GM12864 (cell line): ENCODE data around the gene CERK.
"Not testable (repeated sequence)": the region's sequence is repeated elsewhere in the genome, so short reads cannot be mapped to it uniquely, and the experiment has no call there.

ENCODE experiments used
- DNase-seq: peaks from one replicate; pipeline ENCODE4 v3.0.0-alpha.2; 2011; ENCODE audit warnings: low read depth
- H3K4me3 ChIP-seq: 2 replicates; pipeline ENCODE4 v1.5.1; 2011; ENCODE audit warnings: mild to moderate bottlenecking, low read depth, low read length, control low read depth
- TF ChIP-seq, protein P1 (sequence below): IDR thresholded peaks from 2 replicates; pipeline ENCODE4 v1.5.1; 2011; ENCODE audit warnings: low read depth, mild to moderate bottlenecking, moderate library complexity, low read length, control low read depth, inconsistent platforms; ENCODE audit errors: missing control alignments

The CERK gene

DNA sequence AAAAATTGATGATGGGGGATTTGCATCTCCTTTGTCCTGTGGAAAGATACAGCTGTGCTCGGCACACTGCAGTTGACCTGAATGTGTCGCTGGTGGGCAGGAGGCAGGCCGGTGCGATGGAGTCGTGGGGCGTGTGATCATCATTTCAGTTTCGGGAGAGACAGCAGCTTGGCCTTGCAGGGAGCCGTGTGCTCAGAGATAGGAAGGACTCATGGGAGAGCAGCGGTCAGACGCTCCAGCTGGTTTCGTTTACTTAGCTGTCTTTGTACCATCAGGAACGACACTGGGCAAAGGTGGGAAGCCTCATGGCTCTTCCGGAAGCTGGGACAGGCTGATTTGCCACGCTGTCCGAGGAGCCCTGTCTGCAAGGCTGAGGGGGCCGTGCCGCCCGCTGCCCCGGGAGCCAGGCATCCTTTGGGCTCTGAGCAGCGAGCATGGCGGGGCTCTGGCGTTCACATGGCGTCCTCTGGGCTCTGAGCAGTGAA, 85.2 kb downstream of the CERK start:
- H3K4me3 ChIP-seq: no peak overlapping the region
- DNase-seq: no peak
- TF ChIP-seq, protein P1, sequence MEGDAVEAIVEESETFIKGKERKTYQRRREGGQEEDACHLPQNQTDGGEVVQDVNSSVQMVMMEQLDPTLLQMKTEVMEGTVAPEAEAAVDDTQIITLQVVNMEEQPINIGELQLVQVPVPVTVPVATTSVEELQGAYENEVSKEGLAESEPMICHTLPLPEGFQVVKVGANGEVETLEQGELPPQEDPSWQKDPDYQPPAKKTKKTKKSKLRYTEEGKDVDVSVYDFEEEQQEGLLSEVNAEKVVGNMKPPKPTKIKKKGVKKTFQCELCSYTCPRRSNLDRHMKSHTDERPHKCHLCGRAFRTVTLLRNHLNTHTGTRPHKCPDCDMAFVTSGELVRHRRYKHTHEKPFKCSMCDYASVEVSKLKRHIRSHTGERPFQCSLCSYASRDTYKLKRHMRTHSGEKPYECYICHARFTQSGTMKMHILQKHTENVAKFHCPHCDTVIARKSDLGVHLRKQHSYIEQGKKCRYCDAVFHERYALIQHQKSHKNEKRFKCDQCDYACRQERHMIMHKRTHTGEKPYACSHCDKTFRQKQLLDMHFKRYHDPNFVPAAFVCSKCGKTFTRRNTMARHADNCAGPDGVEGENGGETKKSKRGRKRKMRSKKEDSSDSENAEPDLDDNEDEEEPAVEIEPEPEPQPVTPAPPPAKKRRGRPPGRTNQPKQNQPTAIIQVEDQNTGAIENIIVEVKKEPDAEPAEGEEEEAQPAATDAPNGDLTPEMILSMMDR: no peak

DNA sequence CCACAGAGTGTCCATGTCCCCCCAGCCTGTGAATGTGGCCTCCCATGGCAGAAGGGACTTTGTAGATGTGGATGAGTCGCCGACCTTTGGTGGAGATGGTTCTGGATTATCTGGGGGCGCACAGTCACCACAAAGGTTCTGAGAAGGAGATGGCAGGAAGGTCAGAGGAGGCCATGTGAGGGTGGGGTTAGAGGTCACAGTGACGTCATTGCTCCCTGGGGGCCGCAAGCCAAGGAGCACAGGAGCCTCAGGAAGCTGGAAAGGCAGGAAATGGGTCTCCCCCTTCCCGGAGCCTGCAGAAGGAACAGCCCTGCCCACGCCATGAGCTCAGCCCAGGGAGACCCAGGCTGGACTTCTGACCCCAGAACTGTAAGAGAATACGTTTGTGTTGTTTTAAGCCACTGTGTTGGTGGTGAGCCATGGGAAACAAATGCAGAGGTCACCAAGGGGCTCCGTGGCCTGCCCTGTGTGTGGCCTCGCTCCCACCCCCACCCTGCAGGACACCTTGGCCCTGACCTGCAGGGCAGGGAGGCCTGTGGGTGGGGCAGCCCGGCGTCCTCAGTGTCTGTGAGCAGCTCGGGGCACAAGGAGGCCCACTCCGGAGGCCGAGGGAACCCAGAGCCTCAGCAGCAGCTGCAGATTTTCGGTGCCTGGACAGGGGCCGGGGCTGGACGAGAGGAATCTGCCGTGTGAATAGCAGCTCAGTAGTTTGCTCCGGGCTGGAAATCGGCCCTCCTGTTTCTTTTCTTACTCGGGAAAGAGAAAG, 85.8 kb downstream of the CERK start:
- H3K4me3 ChIP-seq: no peak overlapping the region
- DNase-seq: no peak
- TF ChIP-seq, protein P1: no peak

DNA sequence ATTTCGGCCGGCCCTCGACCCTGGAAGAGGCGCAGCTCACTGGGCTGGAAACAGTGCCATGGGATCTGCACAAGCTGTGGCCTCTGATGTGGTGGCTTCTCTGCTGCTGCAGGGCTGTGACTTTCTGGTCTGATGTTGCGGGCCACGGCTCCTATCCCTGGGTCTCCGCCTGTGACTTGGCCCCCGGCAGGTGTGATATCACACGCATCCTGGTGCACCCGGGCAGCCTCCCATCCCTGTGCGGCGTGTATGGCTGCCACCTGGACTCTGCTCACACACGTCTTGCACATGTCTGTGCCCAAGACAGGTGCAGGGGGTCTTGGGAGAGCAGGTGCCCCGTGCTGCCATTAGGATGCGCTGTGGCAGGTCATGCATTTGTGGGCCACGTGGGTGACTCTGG, 86.7 kb downstream of the CERK start:
- TF ChIP-seq, protein P1: no peak
- no peak for DNase-seq
- H3K4me3 ChIP-seq: no peak overlapping the region

DNA sequence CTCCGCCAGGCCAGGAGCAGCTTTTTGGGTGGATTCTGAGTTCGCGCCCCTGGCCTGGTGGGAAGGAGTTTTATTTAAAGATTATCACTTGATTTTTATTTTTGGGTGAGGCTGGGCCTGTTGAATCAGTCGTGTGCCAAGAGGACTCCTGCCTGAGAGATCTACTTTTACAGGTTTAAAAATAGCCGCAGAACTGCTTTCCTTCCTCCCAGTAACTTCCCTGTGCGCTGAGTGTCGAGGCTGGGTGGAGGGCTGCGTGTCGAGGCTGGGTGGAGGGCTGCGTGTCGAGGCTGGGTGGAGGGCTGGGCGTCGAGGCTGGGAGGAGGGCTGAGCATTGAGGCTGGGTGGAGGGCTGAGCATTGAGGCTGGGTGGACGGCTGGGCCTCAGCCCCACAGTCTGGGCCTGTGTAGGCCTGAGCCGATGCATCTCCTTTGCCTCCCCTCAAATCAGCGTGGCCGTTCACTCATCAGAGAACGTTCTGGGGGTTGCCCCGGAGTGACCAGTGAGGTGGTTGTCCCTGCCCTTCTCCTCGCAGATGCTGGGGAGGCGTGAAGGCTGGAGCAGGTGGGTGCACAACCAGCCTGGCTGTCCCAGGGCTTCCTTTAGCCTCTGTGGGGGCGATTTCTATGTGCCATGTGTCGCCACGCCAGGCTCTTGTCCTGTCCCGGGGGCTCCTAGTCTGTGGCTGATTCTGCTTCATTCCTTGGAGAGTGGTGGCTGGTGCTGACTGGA, 87.8 kb downstream of the CERK start:
- DNase-seq: no peak
- TF ChIP-seq, protein P1: no peak
- no peak overlapping the region for H3K4me3 ChIP-seq

DNA sequence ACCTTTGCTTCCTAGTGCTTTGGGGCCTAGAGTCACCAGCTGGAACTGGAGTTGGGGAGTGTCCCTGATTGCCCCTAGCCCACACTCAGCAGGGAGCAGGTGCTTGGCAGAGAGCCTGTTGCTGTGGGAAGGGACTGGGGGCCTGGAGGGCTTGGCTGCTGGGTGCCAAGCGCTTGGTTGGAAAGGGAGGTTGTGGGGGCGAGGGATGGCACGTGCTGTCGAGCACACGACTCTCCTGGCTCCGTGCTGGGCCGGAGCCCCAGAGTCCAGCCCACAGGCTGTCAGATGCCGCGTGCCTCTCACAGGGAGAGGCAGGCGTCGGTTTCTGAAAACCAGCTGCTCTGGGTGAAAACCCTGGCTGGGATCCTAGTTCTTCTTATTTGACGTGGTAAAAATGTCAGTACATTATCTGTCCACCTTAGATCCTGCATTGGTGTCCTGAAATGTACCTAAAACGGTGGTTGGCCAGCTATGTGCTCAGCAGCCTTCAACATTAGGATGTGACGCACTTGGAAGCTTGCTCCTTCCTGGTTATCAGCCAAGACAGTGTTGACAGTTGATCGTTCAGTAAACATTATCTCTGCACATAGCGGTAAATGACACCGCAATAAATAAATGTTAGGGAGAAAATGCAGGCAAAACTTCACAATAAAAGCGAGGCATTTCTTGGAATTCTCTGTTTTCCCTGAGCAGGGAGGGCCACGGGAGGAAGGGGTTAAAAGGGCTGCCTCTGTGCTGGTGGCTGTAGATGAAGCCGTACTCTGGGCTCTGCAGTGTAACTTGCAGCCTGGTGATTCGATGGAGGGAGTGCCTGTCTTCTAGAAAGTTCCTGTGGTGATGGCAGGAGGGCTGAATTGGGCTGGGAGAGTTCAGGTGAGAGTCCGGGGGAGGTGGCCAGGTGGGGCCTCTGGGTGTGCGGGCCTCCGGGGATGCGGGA, 88.6 kb downstream of the CERK start:
- no peak overlapping the region for H3K4me3 ChIP-seq
- TF ChIP-seq, protein P1: no peak
- no peak for DNase-seq

DNA sequence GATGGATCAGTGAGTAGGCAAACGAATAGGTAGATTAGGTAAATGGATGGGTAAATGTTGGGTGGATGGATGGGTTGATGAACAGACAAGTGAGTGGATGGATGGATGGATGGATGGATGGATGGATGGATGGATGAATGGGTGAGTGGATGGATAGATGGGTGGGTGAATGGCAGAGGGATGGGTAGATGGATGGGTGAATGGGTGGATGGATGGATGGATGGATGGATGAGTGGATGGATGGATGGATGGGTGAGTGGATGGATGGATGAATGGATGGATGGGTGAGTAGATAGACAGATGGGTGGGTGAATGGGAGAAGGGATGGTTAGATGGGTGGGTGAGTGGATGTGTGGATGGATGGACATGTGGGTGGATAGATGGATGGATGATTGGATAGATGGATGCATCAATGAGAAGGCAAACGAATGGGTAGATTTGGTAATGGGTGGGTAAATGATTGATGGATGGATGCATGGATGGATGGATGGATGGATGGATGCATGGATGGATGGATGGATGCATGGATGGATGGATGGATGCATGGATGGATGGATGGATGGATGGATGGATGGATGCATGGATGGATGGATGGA, 89.7 kb downstream of the CERK start:
- not testable (repeated sequence) for DNase-seq

More for the DNA sequence above, 89.7 kb downstream of the CERK start:
- not testable (repeated sequence) for H3K4me3 ChIP-seq
